Astrocyte of the cerebellum (primary cell): ENCODE data around the gene MSH6.

Experiments
- DNase-seq: peaks from one replicate; pipeline ENCODE4 v3.0.0-alpha.2; 2011; ENCODE audit warnings: low read depth
- H3K4me3 ChIP-seq: 2 replicates; pipeline ENCODE4 v1.5.1; 2011; ENCODE audit warnings: mild to moderate bottlenecking, low read depth, low read length, moderate library complexity
- CTCF ChIP-seq: IDR thresholded peaks from 2 replicates; pipeline ENCODE4 v1.5.1; 2012; ENCODE audit warnings: low read length, low read depth, moderate library complexity, mild to moderate bottlenecking; ENCODE audit errors: missing control alignments
- in situ Hi-C: cut with HindIII; loops from 2 replicates; pipeline ENCODE4 v1.10.0; 2017; ENCODE audit warnings: low sequenced_read_pairs

Gene MSH6, protein sequence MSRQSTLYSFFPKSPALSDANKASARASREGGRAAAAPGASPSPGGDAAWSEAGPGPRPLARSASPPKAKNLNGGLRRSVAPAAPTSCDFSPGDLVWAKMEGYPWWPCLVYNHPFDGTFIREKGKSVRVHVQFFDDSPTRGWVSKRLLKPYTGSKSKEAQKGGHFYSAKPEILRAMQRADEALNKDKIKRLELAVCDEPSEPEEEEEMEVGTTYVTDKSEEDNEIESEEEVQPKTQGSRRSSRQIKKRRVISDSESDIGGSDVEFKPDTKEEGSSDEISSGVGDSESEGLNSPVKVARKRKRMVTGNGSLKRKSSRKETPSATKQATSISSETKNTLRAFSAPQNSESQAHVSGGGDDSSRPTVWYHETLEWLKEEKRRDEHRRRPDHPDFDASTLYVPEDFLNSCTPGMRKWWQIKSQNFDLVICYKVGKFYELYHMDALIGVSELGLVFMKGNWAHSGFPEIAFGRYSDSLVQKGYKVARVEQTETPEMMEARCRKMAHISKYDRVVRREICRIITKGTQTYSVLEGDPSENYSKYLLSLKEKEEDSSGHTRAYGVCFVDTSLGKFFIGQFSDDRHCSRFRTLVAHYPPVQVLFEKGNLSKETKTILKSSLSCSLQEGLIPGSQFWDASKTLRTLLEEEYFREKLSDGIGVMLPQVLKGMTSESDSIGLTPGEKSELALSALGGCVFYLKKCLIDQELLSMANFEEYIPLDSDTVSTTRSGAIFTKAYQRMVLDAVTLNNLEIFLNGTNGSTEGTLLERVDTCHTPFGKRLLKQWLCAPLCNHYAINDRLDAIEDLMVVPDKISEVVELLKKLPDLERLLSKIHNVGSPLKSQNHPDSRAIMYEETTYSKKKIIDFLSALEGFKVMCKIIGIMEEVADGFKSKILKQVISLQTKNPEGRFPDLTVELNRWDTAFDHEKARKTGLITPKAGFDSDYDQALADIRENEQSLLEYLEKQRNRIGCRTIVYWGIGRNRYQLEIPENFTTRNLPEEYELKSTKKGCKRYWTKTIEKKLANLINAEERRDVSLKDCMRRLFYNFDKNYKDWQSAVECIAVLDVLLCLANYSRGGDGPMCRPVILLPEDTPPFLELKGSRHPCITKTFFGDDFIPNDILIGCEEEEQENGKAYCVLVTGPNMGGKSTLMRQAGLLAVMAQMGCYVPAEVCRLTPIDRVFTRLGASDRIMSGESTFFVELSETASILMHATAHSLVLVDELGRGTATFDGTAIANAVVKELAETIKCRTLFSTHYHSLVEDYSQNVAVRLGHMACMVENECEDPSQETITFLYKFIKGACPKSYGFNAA (N-terminal part only)

DNA sequence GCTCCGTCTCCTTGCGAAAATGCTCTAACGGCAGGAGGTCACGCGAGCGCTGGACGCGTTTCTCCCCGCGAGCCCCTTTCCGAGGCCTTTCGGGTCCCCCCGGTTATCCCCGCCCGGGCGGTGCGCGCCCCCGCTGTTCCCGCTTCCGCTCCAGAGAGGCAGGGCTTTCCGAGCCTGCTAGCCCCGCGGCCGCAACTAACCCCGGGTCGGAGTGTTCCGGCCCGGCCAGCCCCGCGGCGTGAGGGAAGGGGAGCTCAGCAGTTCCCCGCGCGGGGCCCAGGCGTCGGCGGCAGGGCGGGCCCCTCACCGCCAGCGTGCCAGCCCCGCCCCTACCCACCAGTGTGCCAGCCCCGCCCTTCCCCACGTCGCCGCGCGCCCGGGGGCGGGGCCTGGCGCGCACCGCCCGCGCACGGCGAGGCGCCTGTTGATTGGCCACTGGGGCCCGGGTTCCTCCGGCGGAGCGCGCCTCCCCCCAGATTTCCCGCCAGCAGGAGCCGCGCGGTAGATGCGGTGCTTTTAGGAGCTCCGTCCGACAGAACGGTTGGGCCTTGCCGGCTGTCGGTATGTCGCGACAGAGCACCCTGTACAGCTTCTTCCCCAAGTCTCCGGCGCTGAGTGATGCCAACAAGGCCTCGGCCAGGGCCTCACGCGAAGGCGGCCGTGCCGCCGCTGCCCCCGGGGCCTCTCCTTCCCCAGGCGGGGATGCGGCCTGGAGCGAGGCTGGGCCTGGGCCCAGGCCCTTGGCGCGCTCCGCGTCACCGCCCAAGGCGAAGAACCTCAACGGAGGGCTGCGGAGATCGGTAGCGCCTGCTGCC, at the start of gene MSH6:
Gene MSH6, plus strand, starts transcription at position 475 of the 815 bp plus-strand sequence. Its CDS starts 89 bp downstream, at position 564.
- in situ Hi-C loops = no loop called here
- peak within 1 kb of the TSS; percentile 86 for H3K4me3 ChIP-seq
- TF ChIP-seq CTCF = no peak
- DNase-seq = peak; percentile 62

DNA sequence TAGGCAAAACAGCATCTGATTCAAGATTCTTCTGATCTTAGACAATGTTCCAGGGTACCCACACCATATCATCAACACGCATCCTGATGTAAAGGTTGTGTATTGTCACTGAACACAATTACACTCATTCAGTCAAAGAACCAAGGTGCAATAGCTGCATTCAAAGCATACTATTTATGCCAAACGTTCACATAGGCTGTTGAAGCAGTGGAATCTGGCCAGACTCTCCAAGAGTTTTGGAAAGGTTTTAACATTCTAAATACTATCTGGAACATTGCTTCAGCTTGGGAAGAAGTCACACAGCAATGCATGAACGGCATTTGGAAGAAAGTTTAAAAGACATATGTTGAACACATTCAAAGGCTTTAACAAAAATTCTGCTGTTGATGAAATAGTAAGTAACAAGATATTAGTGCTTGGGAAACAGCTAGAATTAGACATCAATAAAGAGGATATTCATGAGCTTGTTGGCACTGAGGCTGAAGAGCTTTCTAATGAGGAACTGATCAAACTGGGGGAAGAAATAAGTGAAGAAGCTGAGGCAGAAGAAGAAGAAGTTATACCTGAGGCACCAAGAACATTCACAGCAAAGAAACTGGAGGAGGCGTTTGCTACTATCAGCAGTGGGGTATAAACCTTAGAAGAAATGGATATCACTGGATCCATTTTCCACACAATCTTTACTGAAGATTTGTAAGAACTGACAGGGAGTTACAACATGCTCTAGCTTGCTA, 47.6 kb upstream of the MSH6 start:
- in situ Hi-C loops = no loop called here
- H3K4me3 ChIP-seq = no peak overlapping the region
- TF ChIP-seq CTCF = no peak
- DNase-seq = no peak

DNA sequence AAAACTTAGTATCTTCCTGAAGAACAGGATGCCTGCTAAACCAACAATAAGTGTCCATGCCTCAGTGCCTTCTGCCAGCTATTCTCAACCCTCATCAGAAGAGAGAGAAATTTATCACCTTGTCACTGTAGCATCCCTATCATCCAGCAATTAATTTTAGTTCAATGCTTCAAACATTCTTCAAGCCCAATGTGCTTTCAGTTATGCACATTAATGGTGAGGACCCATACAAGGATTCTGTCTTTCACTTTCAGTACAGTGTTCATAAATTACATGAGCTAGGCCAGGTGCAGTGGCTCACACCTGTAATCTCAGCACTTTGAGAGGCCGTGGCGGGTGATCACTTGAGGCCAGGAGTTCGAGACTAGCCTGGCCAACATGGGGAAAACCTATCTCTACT, 47.0 kb upstream of the MSH6 start:
- in situ Hi-C loops = no loop called here
- no peak overlapping the region for H3K4me3 ChIP-seq
- DNase-seq = no peak
- TF ChIP-seq CTCF = no peak

GRCh38 chr2:47737191-47737975, 45.6 kb upstream of the MSH6 start:
- DNase-seq = no peak
- no peak for TF ChIP-seq CTCF
- no peak overlapping the region for H3K4me3 ChIP-seq
- in situ Hi-C loops = no loop called here

DNA sequence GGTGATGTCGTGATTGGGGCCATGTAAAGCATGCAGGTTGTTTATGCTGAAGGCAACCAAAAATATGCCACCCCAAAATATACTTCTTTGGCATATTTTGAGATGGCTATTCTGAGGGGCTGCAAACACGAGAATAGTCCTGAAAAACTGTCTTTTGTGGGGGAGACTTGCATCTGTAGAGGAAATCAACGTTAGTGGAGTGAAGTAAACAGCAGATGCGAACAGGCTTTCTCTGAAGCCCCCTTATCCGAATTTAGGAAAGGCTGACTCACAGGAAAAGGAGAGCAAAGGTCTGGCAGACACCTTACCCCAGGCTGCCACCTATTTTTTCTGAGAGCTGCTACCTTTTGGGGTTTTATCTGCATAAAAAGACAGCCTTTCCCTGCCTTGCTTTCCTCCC, 44.6 kb upstream of the MSH6 start:
- DNase-seq = no peak
- H3K4me3 ChIP-seq = no peak overlapping the region
- no peak for TF ChIP-seq CTCF
- in situ Hi-C loops = no loop called here
